Occipital lobe (tissue), 2 donors: ENCODE measurements around the gene ARHGEF19. TPM values are rescaled to one million over a fixed set of nuclear protein-coding genes. Genes with fewer than 3 reads are reported as not detected.
A peak's percentile ranks its signal among the peaks of the same experiment; 100 is the strongest.
"Not testable (repeated sequence)": the region's sequence is repeated elsewhere in the genome, so short reads cannot be mapped to it uniquely, and the experiment has no call there.

Experiments
- DNase-seq: peaks from one replicate; lab custom pipeline; 2025; lab: John Stamatoyannopoulos, UW
- total RNA-seq: library from RNA; depleted of rRNA; stranded (reverse); fragments of >200 nt; gene quantifications from one replicate; pipeline ENCODE4 v1.2.3, GENCODE V29; 2014

The ARHGEF19 gene
- total RNA-seq, 1 donor from 2014 or later = 0.16 TPM

- no peak for DNase-seq
These were observed 44.9 kb downstream of the ARHGEF19 start for GRCh38 chr1:16167331-16168143.

- no peak for DNase-seq
These were observed 46.3 kb downstream of the ARHGEF19 start for GRCh38 chr1:16166117-16166516.

GRCh38 chr1:16165548-16165947 lies 46.9 kb downstream of the ARHGEF19 start:
- no peak for DNase-seq

- no peak for DNase-seq
These were observed 47.4 kb downstream of the ARHGEF19 start for GRCh38 chr1:16165073-16165364.

- no peak for DNase-seq
These were observed 48.0 kb downstream of the ARHGEF19 start for GRCh38 chr1:16164213-16165072.

GRCh38 chr1:16163608-16164212 lies 48.7 kb downstream of the ARHGEF19 start:
- not testable (repeated sequence) for DNase-seq

GRCh38 chr1:16162163-16162822 lies 50.2 kb downstream of the ARHGEF19 start:
- no peak for DNase-seq

GRCh38 chr1:16161717-16162116 lies 50.7 kb downstream of the ARHGEF19 start:
- DNase-seq = no peak

- DNase-seq = no peak
These were observed 53.2 kb downstream of the ARHGEF19 start for GRCh38 chr1:16158993-16159831.

- no peak for DNase-seq
These were observed 54.4 kb downstream of the ARHGEF19 start for GRCh38 chr1:16158025-16158424.

GRCh38 chr1:16156848-16157495 lies 55.5 kb downstream of the ARHGEF19 start:
- no peak for DNase-seq

- peak; percentile 28 for DNase-seq
These were observed 56.7 kb downstream of the ARHGEF19 start, which contains the start of gene EPHA2 for GRCh38 chr1:16155537-16156410. EPHA2 (minus strand) TSS chr1:16156069; CDS start chr1:16155932, 137 bp downstream.

- DNase-seq = no peak
These were observed 58.3 kb downstream of the ARHGEF19 start for GRCh38 chr1:16153999-16154673.

- no peak for DNase-seq
These were observed 59.1 kb downstream of the ARHGEF19 start for GRCh38 chr1:16153096-16153998.

GRCh38 chr1:16152481-16153087 lies 59.9 kb downstream of the ARHGEF19 start:
- no peak for DNase-seq

GRCh38 chr1:16151995-16152384 lies 60.5 kb downstream of the ARHGEF19 start:
- no peak for DNase-seq
